ENCODE data around the gene ITPRIPL1.

Gene ITPRIPL1

GRCh38 chr2:96324721-96325040 is 436 bp upstream of the ITPRIPL1 start:
- no peak for DNase-seq

GRCh38 chr2:96325884-96326255 is 753 bp downstream of the ITPRIPL1 start:
- DNase-seq = no peak

- no peak for DNase-seq
These were observed 1.4 kb downstream of the ITPRIPL1 start for GRCh38 chr2:96326564-96326963.

DNA sequence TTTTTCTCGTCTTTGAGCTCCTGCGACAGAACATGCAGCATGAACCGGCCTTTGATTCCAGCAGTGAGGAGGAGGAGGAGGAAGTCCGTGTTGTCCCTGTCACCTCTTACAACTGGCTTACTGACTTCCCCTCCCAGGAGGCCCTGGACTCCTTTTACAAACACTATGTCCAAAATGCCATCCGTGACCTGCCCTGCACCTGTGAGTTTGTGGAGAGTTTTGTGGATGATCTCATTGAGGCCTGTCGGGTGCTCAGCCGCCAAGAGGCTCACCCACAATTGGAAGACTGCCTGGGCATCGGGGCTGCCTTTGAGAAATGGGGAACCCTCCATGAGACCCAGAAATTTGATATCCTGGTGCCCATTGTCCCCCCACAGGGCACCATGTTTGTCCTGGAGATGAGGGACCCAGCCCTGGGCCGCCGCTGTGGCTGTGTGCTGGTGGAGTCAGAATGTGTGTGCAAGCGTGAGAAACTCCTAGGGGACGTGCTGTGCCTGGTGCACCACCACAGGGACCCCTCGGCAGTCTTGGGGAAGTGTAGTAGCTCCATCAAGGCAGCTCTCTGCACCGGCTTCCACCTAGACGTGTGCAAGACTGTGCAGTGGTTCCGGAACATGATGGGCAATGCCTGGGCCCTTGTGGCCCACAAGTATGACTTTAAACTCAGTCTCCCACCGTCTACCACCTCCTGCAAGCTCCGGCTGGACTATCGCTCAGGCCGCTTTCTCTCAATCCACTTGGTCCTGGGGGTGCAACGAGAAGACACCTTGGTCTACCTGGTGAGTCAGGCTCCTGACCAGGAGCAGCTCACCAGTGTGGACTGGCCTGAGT is 2.1 kb downstream of the ITPRIPL1 start:
- DNase-seq = no peak

DNA sequence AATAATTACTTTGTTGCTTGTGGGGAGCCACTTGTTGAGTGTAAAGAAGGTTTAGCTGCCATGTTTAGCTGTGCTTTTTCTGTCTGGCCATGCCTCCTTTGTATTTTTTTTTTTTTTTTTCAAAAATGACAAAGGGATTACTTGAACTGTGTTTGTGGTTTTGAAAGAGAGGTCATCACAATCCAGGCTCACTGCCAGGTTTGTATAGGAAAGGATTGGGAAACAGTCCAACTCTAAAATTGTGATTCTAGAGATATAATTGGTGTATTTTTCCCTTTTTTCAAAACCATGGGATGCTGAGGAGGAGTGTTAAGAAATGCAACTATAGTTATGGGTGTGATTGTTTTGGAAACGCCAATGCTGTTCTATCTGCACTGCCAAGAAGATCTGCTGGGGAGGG is 4.3 kb downstream of the ITPRIPL1 start:
- DNase-seq = no peak

GRCh38 chr2:96329874-96330273 is 4.8 kb downstream of the ITPRIPL1 start:
- no peak for DNase-seq

DNA sequence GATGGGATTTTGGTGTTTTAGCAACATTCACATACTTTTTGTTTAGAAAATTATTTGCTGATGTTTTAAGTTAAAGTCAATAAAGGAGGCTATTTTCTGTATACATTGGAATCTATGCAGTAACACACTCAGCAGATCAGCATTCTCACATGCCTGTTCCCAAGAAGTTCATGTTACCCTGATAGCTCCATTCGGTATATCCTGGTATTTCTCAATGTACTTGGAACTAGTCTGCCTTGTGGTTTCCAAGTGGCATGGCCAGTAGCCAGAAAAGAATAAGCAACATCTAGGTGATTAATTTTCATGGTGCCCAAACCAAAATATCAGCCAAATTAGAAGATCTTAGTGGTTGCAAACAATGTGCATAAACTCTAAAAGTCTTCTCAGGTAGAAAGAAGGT is 5.3 kb downstream of the ITPRIPL1 start:
- DNase-seq = no peak

GRCh38 chr2:96333708-96334107 is 8.6 kb downstream of the ITPRIPL1 start:
- no peak for DNase-seq

- DNase-seq = no peak
These were observed 11.1 kb downstream of the ITPRIPL1 start for GRCh38 chr2:96336104-96336775.

- no peak for DNase-seq
These were observed 11.8 kb downstream of the ITPRIPL1 start for GRCh38 chr2:96336873-96337272.

GRCh38 chr2:96340493-96341414 is 15.6 kb downstream of the ITPRIPL1 start:
- DNase-seq = no peak

- DNase-seq = no peak
These were observed 16.5 kb downstream of the ITPRIPL1 start for GRCh38 chr2:96341641-96342040.

DNA sequence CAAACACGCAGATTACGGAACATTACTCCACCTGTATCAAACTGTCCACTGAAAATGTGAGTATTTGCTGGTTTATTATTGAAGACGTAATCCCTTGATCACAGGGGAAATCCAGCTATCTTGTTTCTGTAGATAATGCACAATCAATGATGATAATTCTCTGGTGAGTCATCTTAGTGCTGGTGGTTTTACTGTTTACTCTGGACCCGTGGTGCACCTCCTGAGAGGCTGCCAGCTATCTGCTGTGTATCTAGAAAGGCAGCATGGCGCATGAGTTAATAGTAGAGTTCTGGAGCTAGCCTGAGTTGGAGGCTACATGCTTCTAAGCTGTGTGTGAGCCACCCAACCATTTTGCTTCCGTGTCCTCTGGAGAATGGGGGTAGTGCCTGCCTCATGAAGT is 17.0 kb downstream of the ITPRIPL1 start:
- no peak for DNase-seq

DNA sequence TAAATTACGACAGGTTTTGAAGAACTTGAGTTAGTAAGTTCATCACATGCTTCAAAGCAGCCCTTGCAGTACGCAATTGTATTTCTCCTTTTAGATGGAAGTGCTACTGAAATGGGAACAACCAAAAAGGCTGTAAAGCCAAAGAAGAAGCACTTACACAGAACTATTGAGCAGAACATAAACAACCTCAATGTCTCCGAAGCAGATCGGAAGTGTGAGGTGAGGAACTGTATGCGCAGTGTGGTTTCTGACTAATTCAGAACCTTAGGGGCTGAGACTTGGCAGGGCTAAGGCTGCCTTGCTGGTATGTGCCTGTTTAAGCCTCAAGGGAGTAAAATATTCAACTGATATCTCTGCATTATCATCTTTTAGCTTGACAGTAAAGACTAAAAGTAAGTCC is 18.9 kb downstream of the ITPRIPL1 start:
- DNase-seq = no peak

DNA sequence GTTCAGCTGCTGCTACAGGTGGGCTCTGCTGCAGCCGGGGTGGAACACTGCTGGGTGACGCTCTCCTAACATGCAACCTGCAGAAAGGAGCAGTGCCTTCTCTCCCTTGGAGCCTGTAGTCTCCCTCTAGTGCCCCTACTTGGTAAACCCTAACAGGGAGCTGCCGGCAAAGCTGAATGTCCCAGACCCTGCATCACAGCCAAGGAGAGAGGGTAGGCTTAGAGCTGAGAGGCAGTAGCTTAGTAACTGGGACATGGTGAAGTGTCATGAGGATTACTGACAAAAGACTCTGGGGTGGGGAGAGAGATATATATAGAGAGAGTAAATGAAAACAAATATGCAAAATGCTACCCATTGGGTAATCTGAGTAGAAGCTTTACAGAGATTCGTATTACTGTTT is 20.3 kb downstream of the ITPRIPL1 start:
- no peak for DNase-seq

DNA sequence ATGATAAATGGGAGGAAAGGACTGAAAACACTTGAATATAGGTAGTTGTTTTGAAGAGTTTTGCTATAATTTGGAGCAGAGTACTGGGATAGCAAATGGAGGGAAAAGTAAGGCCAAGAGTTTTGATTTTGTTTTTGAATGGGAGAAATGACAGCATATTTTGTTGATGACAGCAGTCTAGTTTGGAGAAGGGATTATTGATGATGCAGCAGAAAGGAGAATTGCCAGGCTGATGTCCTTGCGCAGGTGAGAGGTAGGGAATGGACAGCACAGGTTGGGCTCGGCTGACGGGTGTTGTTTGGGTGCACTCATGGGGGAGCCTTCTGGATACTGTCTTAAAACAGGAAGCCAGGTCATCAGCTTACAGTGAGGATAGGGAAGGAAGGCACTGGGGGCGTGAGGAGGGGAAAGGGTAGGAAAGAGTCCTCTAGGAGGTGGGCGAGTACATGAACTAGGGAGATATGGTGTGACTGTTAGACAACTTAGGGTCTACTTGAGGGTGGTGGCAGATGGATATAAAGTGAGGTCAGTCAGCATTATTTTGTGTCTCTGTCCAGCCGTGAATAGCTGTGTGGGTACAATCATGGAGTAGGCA is 20.8 kb downstream of the ITPRIPL1 start:
- no peak for DNase-seq

DNA sequence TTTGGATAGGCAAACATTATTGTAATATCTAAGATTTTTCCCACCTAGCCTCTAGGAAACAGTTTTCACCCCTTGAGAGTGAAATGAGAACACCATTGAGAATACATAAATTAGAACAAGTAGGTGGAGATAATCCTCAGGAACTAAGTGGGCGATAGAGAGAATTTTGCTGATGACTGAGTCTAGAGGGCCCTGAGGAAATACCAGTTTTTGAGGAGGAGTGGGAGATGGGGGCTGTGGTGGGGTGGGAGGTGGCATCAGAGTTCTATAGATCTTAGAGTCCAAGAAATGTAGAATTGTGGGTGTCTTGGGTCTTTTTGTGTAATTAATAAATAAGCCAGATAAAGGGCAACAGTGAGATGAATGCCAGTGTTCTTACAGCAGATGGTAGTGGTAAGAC is 22.3 kb downstream of the ITPRIPL1 start:
- no peak for DNase-seq

DNA sequence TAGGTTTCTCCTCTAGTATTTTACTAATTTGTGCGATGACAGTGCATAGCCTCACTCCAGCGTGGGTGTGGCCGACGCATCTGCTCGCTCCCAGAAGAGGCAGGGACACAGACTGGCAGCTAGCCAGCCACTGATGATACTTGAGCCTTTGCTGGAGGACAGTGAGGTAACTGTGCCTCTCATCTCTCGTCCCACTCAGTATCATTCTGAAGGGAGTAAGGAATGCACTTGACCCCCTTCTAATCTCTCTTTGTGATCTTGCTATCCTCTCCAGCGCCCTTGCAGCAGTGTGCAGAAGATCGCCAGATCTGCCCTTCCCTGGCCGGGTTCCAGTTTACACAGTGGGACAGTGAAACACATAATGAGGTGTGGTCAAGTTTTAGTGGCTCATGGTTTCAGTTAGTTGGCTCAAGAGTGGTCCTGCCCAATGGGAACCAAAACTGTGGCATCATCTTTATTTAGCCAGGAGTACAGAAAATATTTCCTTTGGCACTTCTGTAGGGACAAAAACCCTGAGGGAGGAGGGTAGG is 28.0 kb downstream of the ITPRIPL1 start:
- peak; percentile 49 for DNase-seq

- no peak for DNase-seq
These were observed 28.5 kb downstream of the ITPRIPL1 start for GRCh38 chr2:96353606-96354101.

DNA sequence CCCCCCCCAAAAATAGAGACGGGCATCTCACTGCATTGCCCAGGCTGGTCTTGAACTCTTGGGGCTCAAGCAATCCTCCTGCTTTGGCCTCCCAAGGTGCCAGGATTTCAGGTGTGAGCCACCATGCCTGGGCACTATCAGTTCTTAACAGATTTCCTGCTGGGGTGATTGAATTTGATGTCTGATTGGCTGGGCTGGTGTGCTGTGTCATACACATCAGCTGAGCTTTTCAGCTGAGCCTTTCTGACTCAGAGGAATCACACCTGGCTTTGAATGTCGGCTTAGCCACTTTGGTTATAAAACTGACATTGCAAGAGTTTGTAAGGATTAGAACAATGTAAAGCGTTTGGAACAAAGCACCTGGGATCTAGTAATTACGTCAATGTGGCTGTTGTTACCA is 29.4 kb downstream of the ITPRIPL1 start:
- no peak for DNase-seq

GRCh38 chr2:96356889-96357288 is 31.8 kb downstream of the ITPRIPL1 start:
- no peak for DNase-seq

DNA sequence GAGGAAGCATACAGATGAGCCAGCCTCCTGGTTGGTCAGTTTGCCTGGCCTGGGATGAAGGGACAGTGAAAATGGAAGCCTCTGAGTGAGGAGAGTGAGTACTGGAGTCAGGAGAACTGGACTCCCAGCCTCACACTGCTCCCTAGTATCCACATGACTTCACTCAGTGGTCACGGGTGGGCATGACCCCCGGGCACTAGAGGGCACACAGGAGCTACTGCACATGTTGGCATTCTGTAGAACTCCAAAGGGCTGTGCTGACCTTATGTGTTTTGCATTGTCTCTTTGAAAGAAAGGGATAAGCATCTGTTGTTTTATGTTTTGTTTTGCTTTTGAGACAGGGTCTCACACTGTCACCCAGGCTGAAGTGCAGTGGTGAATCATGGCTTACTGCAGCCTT is 34.2 kb downstream of the ITPRIPL1 start:
- DNase-seq = no peak

DNA sequence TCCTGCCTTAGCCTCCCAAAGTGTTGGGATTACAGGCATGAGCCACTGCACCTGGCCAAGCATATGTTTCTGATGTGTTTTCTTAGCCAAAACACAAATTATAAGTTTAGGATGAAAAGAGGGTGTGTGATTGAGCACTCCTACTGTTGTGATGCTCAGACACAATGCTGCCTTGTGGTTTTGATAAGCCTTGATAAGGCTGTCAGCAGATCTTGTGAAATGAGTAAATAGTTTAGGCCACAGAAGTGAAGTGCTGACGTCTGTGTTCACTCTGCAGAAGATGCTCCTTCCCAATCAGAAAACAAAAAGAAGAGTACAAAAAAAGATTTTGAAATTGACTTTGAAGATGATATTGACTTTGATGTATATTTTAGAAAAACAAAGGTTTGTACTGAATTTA is 34.7 kb downstream of the ITPRIPL1 start:
- no peak for DNase-seq

Data from NCI-H2171 (cell line).